ENCODE measurements around the gene ARMH3.

ARMH3 gene

DNA sequence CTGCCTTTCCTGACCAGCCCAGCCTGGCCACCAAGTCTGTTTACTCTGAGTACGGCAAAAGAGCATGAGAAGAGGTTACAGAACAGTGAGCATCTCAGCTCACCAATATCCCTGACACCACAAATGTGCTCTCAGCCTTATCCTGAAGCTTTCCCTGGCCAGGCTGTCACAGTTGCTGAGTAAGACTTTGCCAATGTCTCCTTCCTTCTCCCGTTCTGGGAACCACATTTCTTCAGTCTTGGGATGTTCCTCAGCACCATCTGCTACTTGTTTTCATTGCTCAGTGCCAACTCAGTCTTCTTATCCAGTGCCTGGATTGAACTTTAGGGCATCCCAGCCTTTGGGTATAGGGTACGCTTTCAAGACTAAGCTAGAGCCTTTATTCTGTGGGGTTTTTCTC lies 205.2 kb downstream of the ARMH3 start:
- no peak for DNase-seq

DNA sequence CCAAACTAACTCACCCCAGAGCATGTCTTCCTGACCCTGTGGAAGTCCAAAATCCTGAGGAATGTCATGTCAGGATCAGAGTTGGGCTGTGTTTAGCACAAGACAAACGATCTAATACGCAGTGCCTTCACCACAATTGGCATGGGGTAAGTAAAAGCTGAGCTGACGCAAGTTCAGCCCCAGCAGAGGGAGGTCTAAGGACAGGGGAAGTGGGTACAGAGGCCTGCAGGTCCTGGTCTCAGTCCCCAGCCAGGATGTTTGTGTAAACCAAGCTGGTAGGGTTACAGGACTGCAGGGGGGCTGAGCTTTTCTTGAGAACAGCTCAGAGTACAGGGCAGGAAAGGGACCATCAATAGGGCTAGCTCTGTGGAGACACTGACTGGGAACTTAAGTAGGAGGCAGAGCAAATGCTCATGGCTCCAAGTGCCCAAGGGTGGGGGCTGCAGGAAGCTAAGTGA lies 207.1 kb downstream of the ARMH3 start:
- DNase-seq = no peak

DNA sequence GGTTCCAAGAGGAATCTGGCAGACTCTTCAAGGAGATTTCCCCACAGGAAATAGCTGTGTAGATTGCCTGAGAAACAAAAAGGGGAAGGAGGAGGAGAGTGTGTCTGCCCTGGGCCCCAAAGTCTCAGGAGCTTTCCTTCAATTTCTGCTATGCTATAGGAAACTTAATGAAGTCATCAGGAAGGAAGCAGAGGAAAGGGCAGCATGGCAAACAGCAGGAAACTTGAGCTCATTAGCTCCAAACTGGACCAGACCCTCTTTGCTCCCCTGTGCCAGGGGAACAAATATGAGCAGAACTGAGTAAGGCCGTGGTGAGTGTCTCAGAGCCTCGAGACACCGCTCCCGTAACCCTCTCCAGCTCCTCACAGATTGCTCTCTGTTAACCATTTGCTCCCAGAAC lies 207.6 kb downstream of the ARMH3 start:
- DNase-seq = no peak

DNA sequence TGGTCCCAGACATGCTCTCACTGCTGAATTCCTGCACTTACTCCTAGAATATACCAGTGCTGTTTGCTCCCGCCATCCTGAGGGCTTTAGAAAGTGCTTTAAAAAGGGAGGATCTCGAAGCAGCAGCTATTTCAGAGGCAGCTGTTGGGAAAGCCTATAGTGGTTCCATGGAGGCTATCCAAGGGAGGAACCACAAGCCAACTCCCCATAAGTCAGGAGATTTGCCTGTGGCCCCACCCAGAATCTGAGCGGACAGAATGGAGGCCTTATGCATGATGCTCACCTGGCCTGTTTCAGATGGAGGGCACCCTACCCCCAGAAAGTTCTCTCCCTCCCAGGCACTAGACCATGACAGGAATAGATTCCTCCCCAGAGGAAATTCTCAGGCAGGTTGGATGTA lies 210.1 kb downstream of the ARMH3 start:
- DNase-seq = no peak

DNA sequence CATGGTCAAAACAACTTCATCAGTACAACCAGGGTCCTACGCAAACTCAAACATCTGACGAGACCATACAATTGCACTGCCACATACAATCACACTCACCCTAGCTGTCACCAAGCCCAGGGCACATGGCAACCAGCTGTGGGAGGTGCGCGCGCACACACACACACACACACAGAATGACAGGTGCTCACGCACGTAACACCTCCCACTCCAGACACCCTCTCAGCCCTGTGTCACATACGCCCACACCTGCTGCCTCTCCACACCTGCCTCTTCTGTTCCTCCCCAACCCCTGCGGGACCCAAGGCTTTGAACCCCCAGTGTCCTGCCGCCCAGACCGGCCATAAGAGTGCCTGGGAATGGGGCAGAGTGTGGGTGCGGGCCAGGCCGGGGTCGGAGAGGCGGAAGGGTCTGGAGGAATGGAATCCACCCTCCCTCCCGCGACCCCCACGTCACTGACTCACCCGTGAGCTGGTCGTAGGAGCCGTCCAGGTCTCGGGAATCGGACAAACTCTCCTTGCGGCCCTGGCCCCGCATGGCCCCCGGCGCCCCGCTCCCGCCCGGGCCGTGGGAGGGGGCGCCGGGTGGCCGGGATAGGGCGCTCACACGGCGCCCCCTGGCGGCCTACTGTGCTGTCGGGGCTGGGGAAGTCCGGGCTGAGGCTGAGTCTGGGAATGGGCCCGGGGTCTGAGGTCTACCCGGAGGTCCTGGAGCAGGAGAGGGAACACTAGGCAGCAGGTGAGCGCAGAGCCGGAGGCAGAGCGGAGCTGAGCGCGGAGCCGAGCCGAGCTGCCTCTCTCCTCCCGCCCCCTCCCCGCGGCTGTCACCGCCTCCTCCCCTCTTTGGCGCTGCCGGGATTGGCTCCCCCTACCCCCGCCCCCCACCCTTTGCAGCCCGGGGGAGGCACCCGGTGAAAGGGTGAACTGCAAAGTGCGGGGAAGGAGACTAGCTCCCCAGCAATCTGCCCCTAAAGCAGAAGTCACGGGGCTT lies 212.6 kb downstream of the ARMH3 start, which contains the start of gene KCNIP2:
Gene KCNIP2 (minus strand): TSS at position 769 of the 990 bp plus-strand sequence. CDS start 232 bp downstream, at position 537.
- DNase-seq = no peak

DNA sequence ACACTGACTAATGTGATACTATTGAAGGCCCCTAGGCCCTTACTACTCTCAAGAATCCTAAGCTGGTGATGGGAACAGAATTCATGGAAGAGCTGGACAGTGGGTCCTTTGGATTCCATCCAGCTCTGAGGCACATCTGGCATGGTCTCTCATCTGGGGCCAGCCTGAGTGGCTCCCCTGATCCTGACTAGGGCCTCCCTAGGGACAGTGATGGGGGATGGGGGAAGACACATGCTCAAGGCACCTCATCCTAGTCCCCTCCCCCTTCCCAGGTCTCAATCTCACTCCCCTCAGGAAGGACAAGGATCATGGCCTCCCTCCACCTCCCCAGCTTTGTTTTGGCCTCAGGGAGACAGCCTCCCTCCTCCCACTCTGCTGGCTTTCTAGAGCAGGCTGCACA lies 214.1 kb downstream of the ARMH3 start:
- DNase-seq = no peak

DNA sequence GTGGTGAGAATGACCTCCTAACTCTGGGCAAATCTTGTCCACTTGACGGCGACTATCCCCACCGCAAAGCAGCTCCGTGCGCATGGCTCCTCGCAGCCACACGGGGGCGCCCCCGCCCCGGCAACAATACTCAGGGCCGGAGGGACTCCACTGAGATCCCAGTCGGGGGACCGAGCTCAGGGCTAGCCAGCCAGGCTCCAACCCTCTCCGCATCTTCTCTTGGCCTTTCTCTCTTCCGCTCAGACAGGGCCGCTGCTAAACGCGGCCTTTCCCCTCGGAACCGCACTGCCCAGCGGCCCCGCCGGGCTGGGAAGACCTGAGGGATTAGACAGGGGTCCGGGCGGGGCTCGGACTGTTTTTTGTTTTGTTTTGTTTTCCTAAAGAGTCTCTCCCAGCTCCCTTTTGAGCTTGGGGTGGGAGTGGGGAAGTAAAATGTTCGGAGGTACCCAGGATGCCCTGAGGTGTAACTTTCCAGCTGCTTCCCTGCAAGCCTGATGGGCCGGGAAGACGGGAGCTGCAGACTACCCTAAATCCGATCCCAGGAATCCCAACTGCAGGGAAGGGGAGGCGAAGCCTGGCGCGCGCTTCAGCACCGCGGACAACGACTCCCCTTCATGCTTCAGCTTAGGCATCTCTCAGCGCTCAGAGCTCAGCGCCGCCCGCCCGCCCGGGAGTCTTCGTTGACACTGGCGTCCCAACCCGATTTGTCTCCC lies 215.1 kb downstream of the ARMH3 start:
- DNase-seq = peak; percentile 83

DNA sequence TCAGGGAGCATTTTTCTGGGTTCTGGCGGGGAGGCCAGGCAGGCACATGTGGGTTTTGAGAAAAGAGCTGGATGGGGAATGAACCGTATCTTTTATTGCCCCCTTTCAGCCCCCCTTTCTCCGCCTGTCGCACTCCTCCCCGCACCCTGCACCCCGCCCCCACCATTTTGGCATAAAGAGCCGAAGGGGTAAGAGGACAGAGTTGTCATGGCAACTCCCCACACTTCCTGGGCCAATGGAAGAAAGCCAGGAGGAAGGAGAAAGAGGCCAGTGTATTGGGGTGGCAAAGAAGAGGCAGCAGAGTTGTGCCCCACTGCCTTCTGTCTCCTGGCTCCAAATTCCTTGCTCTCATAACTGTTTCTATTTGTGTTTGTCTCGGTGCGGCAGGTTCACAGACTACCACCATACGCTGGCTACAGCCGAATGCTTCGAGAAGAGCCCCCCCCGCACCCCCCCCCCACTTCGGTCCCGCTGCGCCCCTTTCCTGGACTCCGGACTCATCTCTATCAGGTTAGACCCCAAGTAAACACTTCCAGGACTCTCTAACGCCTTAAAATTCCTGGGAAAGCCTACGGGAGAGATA lies 215.8 kb downstream of the ARMH3 start:
- DNase-seq = no peak

DNA sequence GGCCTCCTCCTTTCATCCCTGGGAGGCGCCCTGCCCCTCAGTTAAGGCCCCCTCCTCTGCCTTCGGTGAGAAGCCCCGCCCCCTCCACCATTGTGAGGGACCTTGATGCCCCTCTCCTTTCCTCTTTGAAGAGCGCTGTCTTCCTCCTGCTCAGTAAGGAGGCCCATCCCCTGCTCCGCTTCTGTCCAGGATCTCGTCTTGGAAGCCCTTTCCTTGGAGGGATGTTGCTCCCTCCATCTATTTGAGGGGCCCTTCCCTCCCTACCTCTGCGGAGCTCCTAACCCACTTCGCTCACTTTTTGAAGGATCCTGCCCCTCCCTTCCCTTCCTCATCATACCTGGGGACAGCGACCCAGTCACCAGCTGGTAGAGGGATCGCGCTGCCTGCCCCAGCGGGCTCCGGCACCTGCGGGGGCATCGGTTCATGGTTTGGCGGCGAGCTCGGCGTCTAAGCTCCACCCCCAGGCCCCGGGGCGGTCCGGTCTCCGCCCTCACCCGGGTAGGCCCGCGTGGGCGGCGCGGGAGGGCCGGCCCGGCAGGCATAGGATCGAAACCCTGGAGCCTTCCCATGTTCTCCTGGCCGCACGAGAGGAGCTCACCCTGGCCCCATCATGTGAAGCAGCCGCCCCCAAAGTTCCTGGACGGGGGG lies 216.4 kb downstream of the ARMH3 start:
- no peak for DNase-seq

DNA sequence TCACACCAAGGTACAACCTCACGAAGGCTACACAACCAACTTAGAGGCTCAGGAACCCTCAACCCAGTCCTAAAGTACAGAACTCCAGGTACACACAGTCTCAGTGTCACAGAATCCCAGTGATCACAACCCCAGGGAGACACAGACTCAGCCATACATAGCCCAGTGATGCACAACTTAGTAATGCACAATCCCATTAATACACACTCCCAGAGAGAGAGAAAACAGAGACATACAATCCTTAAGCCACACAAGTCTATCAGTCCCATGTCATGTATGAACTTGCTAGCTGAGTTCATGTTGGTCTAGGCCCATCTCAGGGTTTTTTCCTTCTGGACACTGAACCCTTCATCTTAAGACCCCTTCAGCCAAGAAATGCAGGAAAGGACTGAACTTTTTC lies 217.0 kb downstream of the ARMH3 start:
- no peak for DNase-seq

DNA sequence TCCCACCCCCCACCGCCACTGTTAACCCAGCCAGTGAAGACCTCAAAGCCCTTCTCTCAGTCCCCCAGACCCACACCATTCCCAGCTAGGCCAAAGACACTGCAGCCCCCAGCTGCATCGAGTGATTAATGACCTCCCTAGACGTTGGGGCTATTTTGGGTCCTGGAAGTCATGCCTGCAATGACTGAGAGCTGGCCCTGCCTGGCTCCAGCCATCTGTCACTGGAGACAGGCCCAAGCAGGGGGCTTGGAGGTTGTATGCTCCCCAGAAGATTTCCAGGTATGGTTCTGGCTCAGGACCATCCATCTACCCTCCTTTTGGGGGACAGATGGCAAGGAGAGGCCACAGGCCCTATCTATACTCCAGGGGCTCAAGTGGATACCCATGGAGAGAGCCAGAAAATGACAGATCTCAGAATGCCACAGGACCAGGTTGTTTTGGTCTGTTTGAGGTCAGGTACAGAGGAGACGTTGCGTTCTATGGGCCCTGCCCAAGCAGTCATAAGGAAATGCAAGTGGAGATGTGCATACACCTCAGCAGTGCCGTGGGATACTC lies 217.5 kb downstream of the ARMH3 start:
- DNase-seq = no peak

DNA sequence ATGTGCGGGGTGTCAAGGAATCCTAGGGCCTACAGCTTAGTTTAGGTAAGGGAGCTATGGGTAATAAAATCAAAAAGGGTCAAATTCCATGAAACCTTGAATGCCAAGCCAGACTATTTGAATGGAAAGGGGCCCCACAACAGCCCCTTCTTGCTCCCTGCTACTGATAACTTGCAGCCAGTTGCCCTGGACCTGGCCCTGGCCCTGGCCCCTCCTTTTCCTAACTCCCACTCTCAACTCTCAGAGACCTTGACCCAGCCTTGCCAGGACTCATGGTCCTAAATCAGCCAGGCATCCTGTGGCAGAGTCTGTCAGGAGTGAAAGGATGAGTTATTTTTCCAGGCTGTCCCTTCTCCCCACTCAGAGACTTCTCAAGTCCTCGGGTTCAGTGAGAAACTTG lies 218.2 kb downstream of the ARMH3 start:
- DNase-seq = no peak

DNA sequence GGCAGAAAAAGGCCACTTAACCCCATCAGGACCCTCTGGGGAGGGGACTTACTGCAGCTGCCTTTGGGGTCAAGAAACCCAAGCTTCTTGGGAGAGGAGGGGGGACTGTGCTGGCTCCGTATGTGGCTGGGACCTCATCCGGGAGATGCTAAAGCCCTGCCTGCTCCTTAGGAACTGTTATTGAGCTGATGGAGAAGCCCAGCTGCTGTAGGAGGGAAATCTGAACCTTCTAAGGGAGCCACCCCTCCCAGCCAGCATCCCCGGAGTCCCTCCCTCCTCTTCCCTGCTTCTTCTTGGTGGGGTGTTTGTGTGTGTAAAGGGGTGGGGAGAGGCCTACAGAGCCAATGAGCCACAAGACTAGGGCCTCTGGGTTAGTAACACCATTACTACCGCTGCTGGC lies 220.6 kb downstream of the ARMH3 start:
- DNase-seq = no peak

DNA sequence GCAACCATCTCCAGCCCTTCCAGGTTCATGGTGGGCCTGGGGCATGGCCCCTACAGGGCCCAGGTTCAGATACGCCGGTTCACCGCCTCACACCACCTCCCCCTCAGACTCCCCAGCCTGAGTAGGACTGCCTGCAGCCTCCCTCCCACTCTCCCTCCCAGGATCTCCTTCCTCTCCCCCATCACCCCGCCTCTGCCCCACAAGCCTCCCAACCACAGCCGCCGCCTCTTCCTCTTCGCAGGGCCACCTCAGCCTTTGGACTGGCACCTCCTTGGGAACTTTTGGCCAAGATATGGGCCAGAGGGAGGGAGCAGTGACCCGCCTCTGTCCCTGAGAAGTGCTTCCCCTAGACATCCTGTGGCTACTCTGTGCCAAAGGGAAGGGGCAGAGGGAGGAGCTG lies 221.6 kb downstream of the ARMH3 start:
- no peak for DNase-seq

DNA sequence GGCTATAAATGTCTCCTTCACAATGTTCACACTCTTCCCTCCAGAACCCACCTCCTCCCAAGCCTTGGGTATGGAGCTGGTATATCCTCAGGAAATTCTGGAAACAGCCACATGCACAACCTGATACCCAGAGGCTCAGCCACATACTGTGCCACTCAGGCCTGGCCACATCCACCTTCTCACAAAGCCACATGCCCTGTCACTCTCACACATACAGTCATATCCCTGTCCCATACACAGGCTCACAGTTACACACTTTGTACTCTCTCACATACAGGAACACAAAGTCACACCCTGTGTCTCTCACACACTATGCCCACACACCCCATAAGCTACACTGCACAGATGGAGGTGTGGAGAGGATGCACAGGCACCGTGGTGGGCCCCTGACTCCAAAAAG lies 222.5 kb downstream of the ARMH3 start:
- DNase-seq = no peak

DNA sequence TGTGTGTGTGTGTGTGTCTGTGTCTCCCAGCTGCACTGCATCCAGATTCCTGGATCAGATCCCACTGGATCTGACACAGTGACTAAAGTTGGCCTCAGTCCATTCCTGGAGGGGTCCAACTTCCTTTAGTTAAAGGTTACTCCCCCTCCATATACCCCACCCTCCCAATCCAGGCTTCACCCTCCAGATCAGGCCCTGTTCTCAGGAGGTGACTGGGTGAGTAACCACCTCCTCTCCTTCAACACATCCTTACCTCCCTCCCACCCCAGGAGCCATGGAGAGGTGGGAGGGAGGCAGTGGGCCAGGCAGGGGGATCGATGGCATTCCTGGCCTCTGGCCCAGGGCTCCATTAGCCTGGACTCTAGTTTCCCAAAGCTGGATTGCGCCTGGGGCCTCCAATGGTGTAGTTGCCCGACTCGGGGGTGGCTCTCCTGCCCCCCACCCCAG lies 223.6 kb downstream of the ARMH3 start:
- DNase-seq = no peak

DNA sequence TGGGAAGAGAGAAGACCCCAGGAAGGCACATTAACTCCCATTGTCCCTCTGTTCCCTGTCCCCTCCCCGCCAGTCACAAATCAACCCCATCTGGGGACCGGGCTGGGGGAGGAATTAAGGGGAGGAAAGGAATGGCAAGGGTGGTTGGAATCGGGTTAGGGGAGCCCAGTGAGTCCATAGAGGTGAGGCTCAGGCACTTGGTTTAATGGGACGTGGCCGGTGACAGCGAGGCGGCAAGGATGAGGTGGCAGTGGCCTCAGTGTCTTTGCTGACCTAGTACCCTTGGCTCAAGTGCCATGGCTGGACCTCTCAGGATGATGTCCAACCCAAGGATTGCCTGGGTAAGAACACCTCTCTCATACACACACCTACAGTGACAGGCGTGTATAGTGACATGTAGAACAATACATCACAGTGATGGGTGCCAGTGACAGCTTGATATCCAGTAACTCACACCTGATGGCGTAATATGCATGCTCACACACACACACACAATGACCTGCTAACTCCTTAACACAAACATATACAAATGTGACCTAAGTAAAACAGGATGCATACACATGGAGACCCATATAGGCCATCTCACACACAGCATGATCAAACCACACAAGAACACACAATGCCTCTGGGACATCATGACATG lies 224.7 kb downstream of the ARMH3 start:
- no peak for DNase-seq

DNA sequence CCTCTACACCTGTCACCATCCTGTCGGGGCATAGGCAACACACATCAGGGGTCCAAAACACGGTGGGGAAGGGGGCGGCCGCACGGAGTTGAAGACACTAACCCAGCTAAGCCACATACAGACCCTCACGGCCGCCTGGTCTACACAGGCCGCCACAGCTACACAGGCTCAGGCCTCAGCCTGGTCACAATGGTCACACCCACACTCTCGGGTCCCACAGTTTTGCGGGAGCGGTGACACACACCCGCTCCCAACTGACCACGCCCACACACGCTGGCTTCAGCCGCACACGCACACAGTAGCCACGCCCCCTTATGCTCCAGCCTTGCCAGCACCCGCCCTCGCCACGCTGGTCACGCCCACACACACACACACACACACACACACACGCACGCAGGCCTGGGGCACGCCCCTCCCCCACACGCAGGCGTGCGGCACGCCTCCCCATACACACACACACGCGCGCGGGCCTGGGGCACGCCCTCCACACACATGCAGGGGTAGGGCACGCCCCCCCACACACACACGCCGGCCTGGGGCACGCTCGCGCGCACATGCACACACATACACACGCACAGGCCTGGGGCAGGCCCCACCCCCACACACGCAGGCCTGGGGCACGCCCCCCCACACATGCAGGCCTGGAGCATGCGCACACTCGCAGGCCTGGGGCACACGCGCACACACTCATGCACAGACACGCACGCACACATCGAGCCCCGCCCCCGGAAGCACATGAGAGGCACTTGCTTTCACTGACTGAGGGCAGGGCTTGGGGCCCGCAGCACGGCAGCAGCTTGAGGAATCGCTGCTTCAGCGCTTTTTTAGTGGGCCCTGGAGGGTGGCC lies 225.4 kb downstream of the ARMH3 start:
- peak; percentile 88 for DNase-seq

DNA sequence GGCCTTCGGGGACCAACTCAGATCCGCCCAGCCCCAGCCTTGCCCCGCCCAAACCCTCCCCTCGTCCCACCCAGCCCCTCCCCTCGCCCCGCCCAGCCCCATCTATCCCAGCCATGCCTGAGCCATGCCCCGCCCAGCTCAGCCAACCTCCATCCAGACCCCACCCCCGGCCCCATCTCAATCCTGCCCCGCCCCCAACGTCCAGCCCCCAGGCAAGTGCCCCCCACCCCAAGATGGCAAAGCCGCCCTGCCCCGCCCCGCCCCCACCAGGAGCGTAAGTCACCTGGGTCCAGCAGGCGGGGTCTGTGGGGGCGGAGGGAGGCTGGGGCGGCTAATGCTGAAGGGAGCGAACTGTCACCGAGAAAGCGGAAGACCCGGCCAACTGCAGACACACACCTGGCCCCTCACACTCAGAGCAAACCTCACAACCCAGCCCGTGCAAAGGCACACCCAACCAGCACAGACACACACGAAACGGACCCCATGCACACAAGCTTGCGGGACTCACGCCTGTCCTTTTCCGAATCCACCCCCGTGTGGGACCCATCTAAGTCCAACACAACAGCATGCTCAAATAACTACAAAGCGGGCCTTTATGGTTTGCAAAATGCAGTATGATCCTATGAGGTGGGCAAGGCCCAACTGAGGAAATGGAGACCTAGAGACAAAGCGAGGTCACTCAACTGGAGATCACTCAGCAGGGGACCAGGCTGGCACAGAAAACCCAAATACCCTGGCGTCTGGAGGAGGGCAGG lies 226.2 kb downstream of the ARMH3 start:
- DNase-seq = peak; percentile 37

Data from fibroblast of skin of back (primary cell).